Astrocyte (in vitro differentiated cells and primary cell): Measurements from ENCODE around the gene SLC2A13.

Experiments used
- EZH2 ChIP-seq: IDR thresholded peaks from 2 replicates; pipeline ENCODE4 v1.6.1; 2012; ENCODE audit warnings: mild to moderate bottlenecking, low read length, inconsistent platforms; ENCODE audit not compliant: insufficient read depth
- TF ChIP-seq, protein P1 (sequence below): IDR thresholded peaks from 2 replicates; pipeline ENCODE4 v1.5.1; 2011; ENCODE audit warnings: low read depth, mild to moderate bottlenecking, inconsistent platforms, low read length, moderate library complexity; ENCODE audit not compliant: insufficient read depth

DNA sequence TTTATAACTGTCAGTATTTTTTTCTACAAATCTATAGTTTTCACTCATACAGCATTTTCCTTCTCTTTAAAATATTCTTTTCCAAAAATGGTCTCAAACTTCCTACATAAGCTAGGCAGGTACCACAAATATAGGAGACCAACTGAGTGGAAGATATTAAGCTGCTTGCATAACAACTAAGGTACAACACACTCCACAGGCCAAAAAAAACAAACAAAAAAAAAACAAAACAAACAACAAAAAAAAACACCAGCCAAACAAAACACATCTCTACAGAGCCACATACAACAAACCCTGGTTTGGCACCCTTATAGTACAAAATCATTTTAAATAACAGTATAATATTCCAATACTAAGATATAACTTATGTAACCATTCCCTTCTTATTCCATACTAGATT, 50.1 kb downstream of the SLC2A13 start:
- TF ChIP-seq, protein P1, sequence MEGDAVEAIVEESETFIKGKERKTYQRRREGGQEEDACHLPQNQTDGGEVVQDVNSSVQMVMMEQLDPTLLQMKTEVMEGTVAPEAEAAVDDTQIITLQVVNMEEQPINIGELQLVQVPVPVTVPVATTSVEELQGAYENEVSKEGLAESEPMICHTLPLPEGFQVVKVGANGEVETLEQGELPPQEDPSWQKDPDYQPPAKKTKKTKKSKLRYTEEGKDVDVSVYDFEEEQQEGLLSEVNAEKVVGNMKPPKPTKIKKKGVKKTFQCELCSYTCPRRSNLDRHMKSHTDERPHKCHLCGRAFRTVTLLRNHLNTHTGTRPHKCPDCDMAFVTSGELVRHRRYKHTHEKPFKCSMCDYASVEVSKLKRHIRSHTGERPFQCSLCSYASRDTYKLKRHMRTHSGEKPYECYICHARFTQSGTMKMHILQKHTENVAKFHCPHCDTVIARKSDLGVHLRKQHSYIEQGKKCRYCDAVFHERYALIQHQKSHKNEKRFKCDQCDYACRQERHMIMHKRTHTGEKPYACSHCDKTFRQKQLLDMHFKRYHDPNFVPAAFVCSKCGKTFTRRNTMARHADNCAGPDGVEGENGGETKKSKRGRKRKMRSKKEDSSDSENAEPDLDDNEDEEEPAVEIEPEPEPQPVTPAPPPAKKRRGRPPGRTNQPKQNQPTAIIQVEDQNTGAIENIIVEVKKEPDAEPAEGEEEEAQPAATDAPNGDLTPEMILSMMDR = no peak
- TF ChIP-seq EZH2 = no peak
